ENCODE data around the gene SLC8A1. TPM values are rescaled to one million over a fixed set of nuclear protein-coding genes. Genes with fewer than 3 reads are reported as not detected.

Gene SLC8A1
- total RNA-seq, 4 donors from 2014 or later = 22.8 to 65.5 (median 42.0) TPM

DNA sequence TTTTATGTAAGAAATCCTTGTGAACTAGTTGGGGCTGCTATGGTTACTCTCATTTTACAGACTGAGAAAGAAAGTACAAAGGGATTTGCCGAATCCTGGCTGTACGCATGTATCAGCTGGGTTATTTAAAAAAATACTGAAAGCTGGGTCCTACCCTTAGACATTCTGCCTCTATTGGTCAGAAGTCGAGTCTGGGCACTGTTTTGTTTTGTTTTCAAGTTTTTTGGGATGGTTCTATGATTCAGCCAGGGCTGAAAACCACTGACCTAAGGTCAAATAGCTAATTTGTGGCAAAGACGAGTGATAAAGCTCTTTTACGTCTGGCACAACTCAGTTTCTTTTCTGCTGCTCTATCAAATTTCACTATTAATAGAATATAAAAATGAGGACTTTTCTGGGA is 5.9 kb upstream of the SLC8A1 start:
- Histone ChIP-seq H3K4me1 (no peaks in the 10 kb centered on the region), H3K4me3 (no peak overlapping the region), H3K27me3 (no peaks in the 10 kb centered on the region), H3K27ac (peak overlapping the region in 2 of 4 donors; percentile 14 to 19), H3K36me3 (no peaks in the 10 kb centered on the region), H3K9me3 (no peaks in the 10 kb centered on the region)
- no peak for DNase-seq
- intact Hi-C loops (cut with DNase I; ENCODE audit: low total_unique reads) = no loop called here
- WGBS, 2 donors (ENCODE audit: low coverage in 1 of 2) = 61 to 62% methylated on average over 5 of the region's 5 CpGs
- no peak for TF ChIP-seq EP300 (IDR thresholded peaks at IDR 0.05; ENCODE audit: low read depth)
- TF ChIP-seq, protein P1, sequence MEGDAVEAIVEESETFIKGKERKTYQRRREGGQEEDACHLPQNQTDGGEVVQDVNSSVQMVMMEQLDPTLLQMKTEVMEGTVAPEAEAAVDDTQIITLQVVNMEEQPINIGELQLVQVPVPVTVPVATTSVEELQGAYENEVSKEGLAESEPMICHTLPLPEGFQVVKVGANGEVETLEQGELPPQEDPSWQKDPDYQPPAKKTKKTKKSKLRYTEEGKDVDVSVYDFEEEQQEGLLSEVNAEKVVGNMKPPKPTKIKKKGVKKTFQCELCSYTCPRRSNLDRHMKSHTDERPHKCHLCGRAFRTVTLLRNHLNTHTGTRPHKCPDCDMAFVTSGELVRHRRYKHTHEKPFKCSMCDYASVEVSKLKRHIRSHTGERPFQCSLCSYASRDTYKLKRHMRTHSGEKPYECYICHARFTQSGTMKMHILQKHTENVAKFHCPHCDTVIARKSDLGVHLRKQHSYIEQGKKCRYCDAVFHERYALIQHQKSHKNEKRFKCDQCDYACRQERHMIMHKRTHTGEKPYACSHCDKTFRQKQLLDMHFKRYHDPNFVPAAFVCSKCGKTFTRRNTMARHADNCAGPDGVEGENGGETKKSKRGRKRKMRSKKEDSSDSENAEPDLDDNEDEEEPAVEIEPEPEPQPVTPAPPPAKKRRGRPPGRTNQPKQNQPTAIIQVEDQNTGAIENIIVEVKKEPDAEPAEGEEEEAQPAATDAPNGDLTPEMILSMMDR (IDR thresholded peaks at IDR 0.05) = no peak
- no peak for TF ChIP-seq POLR2AphosphoS5 (IDR thresholded peaks at IDR 0.05)
- no peak for TF ChIP-seq POLR2A (IDR thresholded peaks at IDR 0.05)
- in situ Hi-C loops (cut with MboI; ENCODE audit: low pct_ligation_motif_present in 1 of 4, low pct_unique_long_range_greater_than_20kb in 1 of 4, low sequenced_read_pairs in 3 of 4) = no loop called here

DNA sequence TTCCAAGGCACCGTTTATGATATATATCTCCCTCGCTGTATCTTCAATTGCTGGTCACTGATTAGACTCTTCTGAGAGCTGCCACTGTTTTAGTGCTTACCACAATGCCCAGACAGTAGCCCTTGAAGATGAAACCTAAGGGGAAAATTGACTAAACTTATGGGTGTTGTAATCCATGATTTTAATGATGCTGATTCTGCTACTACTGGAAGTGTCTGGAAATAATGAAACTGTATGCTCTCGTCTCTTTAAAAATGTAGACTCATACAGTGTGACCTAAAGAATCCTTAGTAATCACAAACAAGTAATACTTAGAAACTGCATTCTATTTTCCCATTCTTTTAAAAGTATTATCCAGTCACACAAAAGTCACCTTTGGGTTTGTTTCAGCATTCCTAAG is 5.5 kb upstream of the SLC8A1 start:
- TF ChIP-seq, protein P1 (IDR thresholded peaks at IDR 0.05) = no peak
- TF ChIP-seq POLR2A (IDR thresholded peaks at IDR 0.05) = no peak
- no peak for TF ChIP-seq POLR2AphosphoS5 (IDR thresholded peaks at IDR 0.05)
- Histone ChIP-seq H3K36me3 (no peaks in the 10 kb centered on the region), H3K9me3 (no peaks in the 10 kb centered on the region), H3K27me3 (peaks cover 3% of the 10 kb centered on the region), H3K4me1 (no peaks in the 10 kb centered on the region), H3K27ac (peak overlapping the region in 3 of 4 donors; percentile 14 to 28 (median 19)), H3K4me3 (no peak overlapping the region)
- intact Hi-C loops (cut with DNase I; ENCODE audit: low total_unique reads) (no loop called here), in situ Hi-C loops (cut with MboI; ENCODE audit: low pct_ligation_motif_present in 1 of 4, low pct_unique_long_range_greater_than_20kb in 1 of 4, low sequenced_read_pairs in 3 of 4) (no loop called here)
- 67 to 78% methylated on average over 3 of the region's 3 CpGs for WGBS, 2 donors (ENCODE audit: low coverage in 1 of 2)
- DNase-seq = no peak

DNA sequence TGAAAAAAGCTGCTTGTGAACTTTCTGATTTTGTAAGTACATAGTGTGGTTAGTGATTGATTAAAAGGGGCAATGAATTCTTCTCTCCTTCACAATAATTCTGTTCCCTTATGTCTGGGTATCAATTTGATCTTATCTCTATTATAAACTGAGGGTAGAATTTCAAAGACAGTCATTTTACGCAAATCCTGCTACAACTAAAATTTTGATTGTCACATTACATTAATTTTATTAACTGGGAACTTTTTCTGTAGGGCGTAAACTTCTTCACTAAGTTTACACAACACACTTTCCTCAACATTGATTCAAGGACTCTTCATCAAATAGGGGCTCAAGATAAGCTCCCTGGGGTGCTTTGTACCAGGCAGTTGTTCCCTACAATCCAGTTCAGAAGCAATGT is 5.0 kb upstream of the SLC8A1 start:
- Histone ChIP-seq H3K27ac (peak overlapping the region in 1 of 4 donors; percentile 28), H3K9me3 (no peaks in the 10 kb centered on the region), H3K4me1 (no peaks in the 10 kb centered on the region), H3K36me3 (no peaks in the 10 kb centered on the region), H3K27me3 (peaks cover 6% of the 10 kb centered on the region), H3K4me3 (no peak overlapping the region)
- intact Hi-C loops (cut with DNase I; ENCODE audit: low total_unique reads) = no loop called here
- in situ Hi-C loops (cut with MboI; ENCODE audit: low pct_ligation_motif_present in 1 of 4, low pct_unique_long_range_greater_than_20kb in 1 of 4, low sequenced_read_pairs in 3 of 4) = no loop called here
- no peak for DNase-seq
- no peak for TF ChIP-seq POLR2AphosphoS5 (IDR thresholded peaks at IDR 0.05)
- 83 to 87% methylated on average over 2 of the region's 2 CpGs for WGBS, 2 donors (ENCODE audit: low coverage in 1 of 2)

DNA sequence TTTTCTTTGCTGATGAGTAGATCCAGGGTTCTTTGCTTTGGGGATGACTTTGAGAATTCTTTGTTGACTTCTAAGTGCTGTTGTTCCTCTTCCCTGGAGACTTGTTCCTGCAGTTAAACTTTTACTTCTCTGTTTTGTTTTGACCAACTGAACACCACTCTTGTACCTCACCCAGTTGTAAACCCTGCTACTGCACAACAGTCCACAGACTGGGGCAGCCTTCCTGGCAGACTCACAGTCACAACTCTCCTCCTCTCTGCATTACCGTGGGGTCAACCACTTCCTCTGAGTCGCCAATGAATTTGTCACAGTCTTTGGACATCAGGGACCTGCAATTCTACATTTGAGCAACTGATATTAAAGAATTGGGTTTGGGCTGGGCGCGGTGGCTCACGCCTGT is 3.8 kb upstream of the SLC8A1 start:
- Histone ChIP-seq H3K9me3 (no peaks in the 10 kb centered on the region), H3K4me1 (no peaks in the 10 kb centered on the region), H3K27me3 (peaks cover 6% of the 10 kb centered on the region), H3K36me3 (no peaks in the 10 kb centered on the region), H3K27ac (peak overlapping the region in 3 of 4 donors; percentile 15 to 90 (median 43)), H3K4me3 (no peak overlapping the region)
- DNase-seq = peak; percentile 18
- in situ Hi-C loops (cut with MboI; ENCODE audit: low pct_ligation_motif_present in 1 of 4, low pct_unique_long_range_greater_than_20kb in 1 of 4, low sequenced_read_pairs in 3 of 4) (no loop called here), intact Hi-C loops (cut with DNase I; ENCODE audit: low total_unique reads) (no loop called here)
- TF ChIP-seq POLR2A (IDR thresholded peaks at IDR 0.05) = no peak
- TF ChIP-seq, protein P1 (IDR thresholded peaks at IDR 0.05) = no peak
- no peak for TF ChIP-seq POLR2AphosphoS5 (IDR thresholded peaks at IDR 0.05)
- TF ChIP-seq EP300 (IDR thresholded peaks at IDR 0.05; ENCODE audit: low read depth) = no peak
- 0 to 70% methylated on average over 1 to 5 of the region's 5 CpGs for WGBS, 2 donors (ENCODE audit: low coverage in 1 of 2)

DNA sequence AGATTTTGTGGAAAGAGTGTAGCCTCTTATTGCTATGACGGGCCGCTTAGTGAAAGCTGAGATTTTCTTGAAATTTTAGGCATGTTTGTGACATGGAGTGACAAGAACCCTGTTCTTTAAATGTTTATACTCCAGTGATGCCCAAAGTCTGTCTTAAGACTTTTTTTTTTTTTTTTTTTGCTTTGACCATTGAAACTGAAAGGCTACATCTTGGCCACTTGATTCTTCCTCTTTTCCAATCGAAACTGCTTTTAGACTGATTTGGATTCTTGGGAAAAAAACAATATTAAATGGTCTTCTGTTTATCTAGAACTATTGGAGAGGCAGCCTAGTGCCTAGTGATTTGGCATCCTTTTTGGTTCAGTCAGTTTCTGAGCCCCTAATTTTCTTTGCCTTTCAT is 2.4 kb upstream of the SLC8A1 start:
- Histone ChIP-seq H3K27ac (peak overlapping the region in 3 of 4 donors; percentile 43 to 91 (median 90)), H3K36me3 (no peaks in the 10 kb centered on the region), H3K27me3 (peaks cover 6% of the 10 kb centered on the region), H3K4me1 (peaks cover 0 to under 1% (median 0%) of the 10 kb centered on the region in 4 donors), H3K9me3 (no peaks in the 10 kb centered on the region), H3K4me3 (no peak overlapping the region)
- intact Hi-C loops (cut with DNase I; ENCODE audit: low total_unique reads) (loop anchor here (5.0 kb wide), 1 partner anchor 172 kb away; no protein-coding TSS in a partner anchor), in situ Hi-C loops (cut with MboI; ENCODE audit: low pct_ligation_motif_present in 1 of 4, low pct_unique_long_range_greater_than_20kb in 1 of 4, low sequenced_read_pairs in 3 of 4) (no loop called here)
- 66 to 77% methylated on average over 3 of the region's 3 CpGs for whole genome bisulfite sequencing, 2 donors (ENCODE audit: low coverage in 1 of 2)
- TF ChIP-seq, protein P1 (IDR thresholded peaks at IDR 0.05) = no peak
- DNase-seq = no peak
